GM21390 (cell line): ENCODE results near the gene RGL3.
"Not testable (repeated sequence)": the region's sequence is repeated elsewhere in the genome, so short reads cannot be mapped to it uniquely, and the experiment has no call there.

Source experiments
- ATAC-seq: cut with Tn5 transposase; IDR thresholded peaks from one replicate; pipeline ENCODE4 v1.9.1; 2021; ENCODE audit not compliant: unreplicated experiment

The RGL3 gene, protein sequence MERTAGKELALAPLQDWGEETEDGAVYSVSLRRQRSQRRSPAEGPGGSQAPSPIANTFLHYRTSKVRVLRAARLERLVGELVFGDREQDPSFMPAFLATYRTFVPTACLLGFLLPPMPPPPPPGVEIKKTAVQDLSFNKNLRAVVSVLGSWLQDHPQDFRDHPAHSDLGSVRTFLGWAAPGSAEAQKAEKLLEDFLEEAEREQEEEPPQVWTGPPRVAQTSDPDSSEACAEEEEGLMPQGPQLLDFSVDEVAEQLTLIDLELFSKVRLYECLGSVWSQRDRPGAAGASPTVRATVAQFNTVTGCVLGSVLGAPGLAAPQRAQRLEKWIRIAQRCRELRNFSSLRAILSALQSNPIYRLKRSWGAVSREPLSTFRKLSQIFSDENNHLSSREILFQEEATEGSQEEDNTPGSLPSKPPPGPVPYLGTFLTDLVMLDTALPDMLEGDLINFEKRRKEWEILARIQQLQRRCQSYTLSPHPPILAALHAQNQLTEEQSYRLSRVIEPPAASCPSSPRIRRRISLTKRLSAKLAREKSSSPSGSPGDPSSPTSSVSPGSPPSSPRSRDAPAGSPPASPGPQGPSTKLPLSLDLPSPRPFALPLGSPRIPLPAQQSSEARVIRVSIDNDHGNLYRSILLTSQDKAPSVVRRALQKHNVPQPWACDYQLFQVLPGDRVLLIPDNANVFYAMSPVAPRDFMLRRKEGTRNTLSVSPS

GRCh38 chr19:11418549-11419506 is at the start of gene RGL3:
Gene RGL3, minus strand, starts transcription at chr19:11419314. Its CDS starts 36 bp downstream, at chr19:11419278.
- ATAC-seq = no peak

- not testable (repeated sequence) for ATAC-seq
Measured at GRCh38 chr19:11468266-11468845, 49.2 kb upstream of the RGL3 start.

GRCh38 chr19:11465600-11465999 is 46.5 kb upstream of the RGL3 start:
- no peak for ATAC-seq

DNA sequence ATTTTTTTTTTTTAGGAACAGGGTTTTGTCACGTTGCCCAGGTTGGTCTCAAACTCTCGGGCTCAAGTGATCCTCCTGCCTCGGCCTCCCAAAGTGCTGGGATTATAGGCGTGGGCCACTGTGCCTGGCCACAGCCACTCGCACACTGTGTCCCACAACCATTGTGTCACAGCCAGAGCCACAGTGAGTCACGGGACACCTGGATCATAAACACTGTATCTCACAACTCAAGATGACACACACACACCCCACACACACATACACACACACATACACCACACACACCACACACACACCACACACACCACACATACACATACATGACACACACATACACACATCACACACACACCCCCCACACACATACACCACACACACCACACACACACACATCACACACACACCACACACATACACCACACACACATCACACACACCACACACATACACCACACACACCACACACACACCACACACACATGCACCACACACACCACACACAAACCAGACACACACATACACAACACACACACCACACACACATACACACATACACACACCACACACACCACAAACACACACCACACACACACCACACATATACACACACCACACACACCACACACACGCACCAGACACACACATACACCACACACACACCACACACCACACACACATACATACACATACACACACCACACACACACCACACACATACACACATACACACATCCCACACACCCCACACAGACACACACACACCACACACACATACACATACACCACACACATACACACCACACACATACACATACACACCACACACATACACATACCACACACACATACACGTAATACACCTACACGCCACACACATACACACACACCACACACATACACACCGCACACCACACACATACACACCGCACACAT is 45.5 kb upstream of the RGL3 start:
- no peak for ATAC-seq

GRCh38 chr19:11463391-11463790 is 44.3 kb upstream of the RGL3 start:
- ATAC-seq = no peak

DNA sequence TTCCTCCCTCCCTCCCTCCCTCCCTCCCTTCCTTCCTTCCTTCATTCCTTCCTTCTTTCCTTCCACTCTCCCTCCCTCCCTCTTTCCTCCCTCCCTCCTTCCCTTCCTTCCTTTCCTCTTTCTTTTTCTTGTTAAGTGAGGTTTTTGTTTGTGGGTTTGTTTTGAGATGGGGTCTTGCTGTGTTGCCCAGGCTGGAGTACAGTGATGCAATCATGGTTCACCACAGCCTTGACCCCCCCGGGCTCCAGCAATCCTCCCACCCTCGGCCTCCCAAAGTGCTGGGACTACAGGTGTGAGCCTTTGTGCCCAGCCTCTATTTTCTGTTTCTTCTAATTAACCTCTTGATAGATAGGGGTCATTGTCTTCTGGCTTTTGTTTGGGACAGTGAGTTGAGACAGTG is 42.3 kb upstream of the RGL3 start:
- no peak for ATAC-seq

GRCh38 chr19:11460207-11460606 is 41.1 kb upstream of the RGL3 start:
- no peak for ATAC-seq

GRCh38 chr19:11458912-11459311 is 39.8 kb upstream of the RGL3 start:
- not testable (repeated sequence) for ATAC-seq

DNA sequence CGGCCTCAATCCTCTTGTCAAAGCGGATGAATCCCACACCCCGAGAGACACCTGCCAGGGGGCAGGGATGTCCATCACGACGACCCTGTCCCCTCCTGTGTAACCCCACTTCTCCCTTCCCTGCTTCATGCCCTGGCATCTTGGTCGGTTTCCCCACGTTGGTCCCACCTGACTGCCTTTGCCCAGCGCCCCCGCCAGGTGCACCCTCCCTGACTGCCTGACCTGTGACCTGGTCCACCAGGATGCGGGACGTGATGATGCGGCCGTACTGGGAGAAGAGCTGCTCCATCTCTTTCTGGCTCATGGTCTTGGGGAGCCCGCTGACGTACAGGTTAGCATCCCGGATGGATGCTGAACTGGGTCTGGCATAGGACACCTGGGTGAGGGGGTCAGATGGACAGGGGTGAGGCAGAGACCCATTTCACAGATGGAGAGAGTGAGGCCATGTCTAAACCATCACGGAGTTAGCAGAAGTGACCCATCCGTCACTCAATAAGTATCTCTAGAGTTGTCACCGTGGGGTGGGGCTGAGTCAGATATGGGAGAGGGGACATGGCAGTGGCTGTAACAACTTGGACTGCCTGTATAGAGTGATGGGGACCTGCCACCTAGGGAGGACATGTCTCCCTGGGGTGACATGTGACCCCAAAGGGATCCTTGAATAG is 39.3 kb upstream of the RGL3 start:
- ATAC-seq = no peak

- no peak for ATAC-seq
Measured at GRCh38 chr19:11457831-11458230, 38.7 kb upstream of the RGL3 start.

DNA sequence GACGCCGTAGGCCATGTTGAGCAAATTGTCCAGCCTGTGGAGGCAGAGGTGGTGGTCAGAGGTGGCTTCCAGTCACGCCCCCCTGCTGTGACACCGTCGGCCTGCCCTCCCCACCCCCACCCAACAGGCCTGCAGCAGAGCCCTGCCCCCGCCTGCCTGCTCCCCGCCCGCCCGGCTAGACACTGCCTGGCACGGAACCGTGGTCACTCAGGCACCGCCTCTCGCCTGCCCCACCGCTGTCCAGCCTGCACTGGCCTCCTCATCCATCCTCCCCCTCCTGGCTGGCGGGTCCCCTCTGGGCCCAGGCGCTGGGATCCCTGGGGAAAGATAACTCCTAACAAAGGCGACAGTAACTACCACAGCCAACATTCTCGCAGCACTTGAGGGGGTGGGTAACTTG is 38.0 kb upstream of the RGL3 start:
- ATAC-seq = no peak

DNA sequence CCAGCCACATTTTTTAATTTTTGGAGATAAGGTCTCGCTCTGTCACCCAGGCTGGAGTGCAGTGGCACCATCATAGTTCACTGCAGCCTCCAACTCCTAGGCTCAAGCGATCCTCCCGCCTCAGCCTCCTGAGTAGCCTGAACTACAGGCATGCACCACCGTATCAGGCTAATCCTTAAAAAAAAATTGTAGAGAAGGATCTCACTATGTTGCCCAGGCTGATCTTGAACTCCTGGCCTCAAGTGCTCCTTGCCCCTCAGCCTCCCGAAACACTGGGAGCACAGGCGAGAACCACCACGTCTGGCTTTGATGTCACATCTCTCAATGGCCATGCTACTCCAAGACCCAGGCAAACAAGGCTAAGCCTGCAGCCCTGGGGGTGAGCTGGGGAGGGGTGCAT is 37.5 kb upstream of the RGL3 start:
- no peak for ATAC-seq

DNA sequence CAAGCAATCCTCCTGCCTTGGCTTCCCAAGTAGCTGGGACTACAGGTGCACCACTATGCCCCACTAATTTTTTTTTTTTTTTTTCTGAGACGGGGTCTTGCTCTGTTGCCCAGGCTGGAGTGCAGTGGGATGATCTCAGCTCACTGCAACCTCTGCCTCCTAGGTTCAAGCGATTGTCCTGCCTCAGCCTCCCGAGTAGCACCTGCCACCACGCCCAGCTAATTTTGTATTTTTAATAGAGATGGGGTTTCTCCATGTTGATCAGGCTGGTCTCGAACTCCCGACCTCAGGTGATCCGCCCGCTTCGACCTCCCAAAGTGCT is 36.1 kb upstream of the RGL3 start:
- ATAC-seq = not testable (repeated sequence)

DNA sequence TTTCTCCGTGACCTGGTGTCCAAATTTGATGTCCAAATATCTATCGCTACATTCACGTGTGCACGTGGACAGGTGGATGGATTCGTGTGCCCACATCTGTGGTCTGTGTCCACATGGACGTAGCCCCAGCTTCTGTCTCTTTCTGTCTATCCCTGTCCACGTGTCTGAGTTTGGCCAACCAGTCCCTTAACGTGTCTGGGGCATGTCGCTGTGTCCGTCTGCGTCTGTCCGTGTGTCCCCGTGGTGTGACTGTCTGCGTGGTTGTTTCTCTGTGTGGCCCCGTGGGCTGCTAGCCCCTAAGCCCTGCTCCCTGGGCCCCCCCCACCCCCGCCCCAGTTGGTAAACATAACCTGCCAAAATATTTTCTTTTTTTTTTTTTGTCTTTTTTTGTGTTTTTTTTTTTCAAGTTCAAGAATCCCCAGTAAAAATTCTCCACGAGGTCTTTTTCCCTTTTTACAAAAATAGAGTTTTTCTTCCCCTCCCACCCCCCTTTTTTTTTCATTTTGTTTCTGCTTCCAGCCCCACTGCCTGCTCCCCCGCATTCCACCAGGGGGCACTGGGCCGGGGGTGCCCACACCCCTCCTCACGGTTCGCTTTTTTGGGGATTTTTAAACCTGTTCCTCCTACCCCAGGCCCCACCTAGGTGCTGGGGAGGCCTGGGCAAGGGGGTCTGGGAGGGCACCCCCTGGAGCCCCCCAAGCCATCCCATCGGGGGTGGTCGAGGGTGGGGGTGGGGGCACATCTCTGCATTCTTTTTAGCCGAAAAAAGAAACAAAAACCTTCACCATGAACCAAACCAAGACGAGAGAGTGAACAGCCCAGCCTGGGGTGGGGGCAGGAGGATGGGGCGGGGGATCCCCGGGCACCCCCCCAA is 34.6 kb upstream of the RGL3 start:
- ATAC-seq = no peak

GRCh38 chr19:11452620-11453310 is 33.7 kb upstream of the RGL3 start:
- no peak for ATAC-seq

DNA sequence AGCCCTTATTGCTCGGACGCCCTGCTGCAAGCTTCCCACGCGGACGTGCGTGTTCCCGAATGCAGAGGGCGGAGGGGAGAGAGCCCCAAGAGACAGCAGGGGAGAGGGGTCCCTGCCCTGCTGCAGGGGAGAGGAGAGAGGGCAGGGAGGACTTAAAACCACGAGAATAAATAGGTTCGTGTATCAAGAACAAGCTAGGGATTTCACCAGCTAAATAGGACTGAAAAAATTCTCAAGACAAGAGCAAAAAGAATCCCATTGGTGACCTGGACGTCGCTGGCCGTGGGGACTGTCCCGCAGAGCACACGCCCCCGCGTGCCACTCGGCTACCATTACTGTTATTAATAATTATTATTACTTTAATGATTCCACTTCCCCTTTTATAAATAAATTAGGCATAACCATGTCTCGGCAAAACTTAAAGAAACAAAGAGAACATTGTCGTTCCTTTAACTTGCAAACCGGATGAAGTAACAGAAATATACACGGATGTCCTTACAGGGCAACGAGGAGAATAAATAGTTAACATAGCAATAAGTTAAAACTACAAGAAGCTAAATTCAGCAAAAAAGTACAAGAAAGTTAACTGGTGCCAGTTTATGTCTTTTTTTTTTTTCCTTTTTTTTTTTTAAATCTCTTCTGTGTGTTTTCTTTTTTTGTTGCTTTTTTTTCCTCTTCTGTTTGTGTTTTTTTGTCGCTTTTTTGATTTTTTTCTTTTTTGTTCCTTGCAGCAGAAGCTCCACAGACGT is 32.9 kb upstream of the RGL3 start:
- no peak for ATAC-seq

DNA sequence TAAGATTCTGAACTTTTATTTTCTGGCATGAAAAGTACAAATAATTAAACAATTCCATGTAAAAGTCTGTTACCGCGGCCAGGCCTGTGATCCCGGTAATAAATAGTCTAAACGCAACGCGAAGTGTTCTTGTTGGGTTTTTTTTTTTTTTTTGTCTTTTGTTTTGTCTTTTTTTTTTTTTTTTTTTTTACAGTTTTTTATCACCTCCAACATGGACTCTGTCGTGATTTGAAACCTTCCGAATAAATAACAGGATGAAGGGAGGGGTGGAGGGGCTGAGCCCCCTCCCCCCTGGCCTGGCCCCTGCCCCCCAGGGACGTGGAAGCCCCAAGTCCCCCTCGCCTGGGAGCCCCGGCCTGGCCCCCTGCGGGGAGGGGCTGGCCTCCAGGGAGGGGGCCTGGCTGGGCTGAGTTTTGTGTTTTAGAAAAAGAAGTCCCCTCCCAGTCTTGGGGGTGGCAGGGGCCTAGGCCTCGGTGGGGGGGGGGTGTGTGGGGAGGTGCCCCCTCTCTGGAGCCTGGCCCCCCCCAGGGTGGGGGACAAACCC is 32.3 kb upstream of the RGL3 start:
- ATAC-seq = no peak
